K562 (cell line): Measurements from ENCODE around the gene POLR1B. TPM values are rescaled to one million over a fixed set of nuclear protein-coding genes. Genes with fewer than 3 reads are reported as not detected.

ENCODE experiments used
- ATAC-seq: fragments of 200-7000 bp; cut with Tn5 transposase; 3 replicates; pipeline ENCODE4 v1.9.1; 2020; ENCODE audit warnings: moderate library complexity
- BruUV-seq: library from RNA; stranded (reverse); fragments of 400-500 nt; replicated peaks from 2 replicates; lab custom pipeline; 2021; lab: Mats Ljungman, UMichigan
- CTCF ChIA-PET: fragments of 300-600 bp; formaldehyde crosslinking; extraction: SDS; loops from one replicate; lab custom pipeline; 2021; ENCODE audit warnings: low intra/inter-chr PET ratio; lab: Yijun Ruan, JAX
- POLR2A ChIA-PET: fragments of 300-600, 350-650 bp; sonication (Branson Sonifier 250); formaldehyde crosslinking; extraction: SDS; loops from one replicate; lab custom pipeline; 2021; ENCODE audit warnings: antibody characterized with exemption, inconsistent platforms; lab: Yijun Ruan, JAX
- DNase-seq, 4 experiments: peaks; one replicate each; pipeline versions ENCODE4 v3.0.0 to v3.0.0-alpha.2; 2011 to 2018; ENCODE audit warnings: low spot score in 3 of 4, mixed read lengths in 3 of 4; ENCODE audit errors: extremely low read depth in 1 of 4
- FAIRE-seq: peaks from 2 replicates; lab custom pipeline; 2011; peaks lifted over from hg19 to GRCh38; lab: Jason Lieb, UNC
- H2AFZ ChIP-seq: 2 replicates; pipeline ENCODE4 v1.6.0; 2011; ENCODE audit warnings: low read depth, low read length, control low read depth, inconsistent platforms
- H3K27ac ChIP-seq: fragments of 200-600 bp; 3 replicates; pipeline ENCODE4 v1.8.0; 2011; ENCODE audit warnings: low read depth, mild to moderate bottlenecking, control low read depth, inconsistent platforms, low read length, moderate library complexity, mixed read lengths; ENCODE audit errors: extremely low read depth
- H3K27me3 ChIP-seq, 2 experiments: fragments of 300-600 bp in 1 of 2; 2 replicates in 1 of 2; 3 replicates in 1 of 2; pipeline versions ENCODE4 v1.6.0 to v1.8.0; 2011; ENCODE audit warnings: inconsistent platforms in 2 of 2, low read length in 2 of 2, mild to moderate bottlenecking in 1 of 2, mixed read lengths in 1 of 2, moderate library complexity in 1 of 2; ENCODE audit not compliant: control insufficient read depth in 2 of 2, insufficient read depth in 2 of 2
- H3K36me3 ChIP-seq: fragments of 300-600 bp; 3 replicates; pipeline ENCODE4 v1.8.0; 2011; ENCODE audit warnings: mild to moderate bottlenecking, low read length, inconsistent platforms; ENCODE audit not compliant: control insufficient read depth, insufficient read depth
- H3K4me1 ChIP-seq, 2 experiments: fragments of 200-600 bp in 1 of 2; replicated peaks in 1 of 2; 2 replicates in 1 of 2; 3 replicates in 1 of 2; pipeline versions ENCODE4 v1.5.1 to v1.8.0; 2011; ENCODE audit warnings: inconsistent platforms in 2 of 2, low read length in 2 of 2, mild to moderate bottlenecking in 1 of 2, mixed read lengths in 1 of 2, moderate library complexity in 1 of 2; ENCODE audit not compliant: control insufficient read depth in 2 of 2, insufficient read depth in 2 of 2
- H3K4me2 ChIP-seq: 2 replicates; pipeline ENCODE4 v1.6.1; 2011; ENCODE audit warnings: low read length, control low read depth, inconsistent platforms, mixed read lengths; ENCODE audit not compliant: insufficient read depth
- H3K4me3 ChIP-seq: fragments of 200-600 bp; sonication (generic), shearing (Covaris generic); 2 replicates; pipeline ENCODE4 v1.5.1; 2016; ENCODE audit warnings: control low read depth, inconsistent platforms
- H3K79me2 ChIP-seq: fragments of 200-600 bp; 3 replicates; pipeline ENCODE4 v1.8.0; 2011; ENCODE audit warnings: low read length, inconsistent platforms; ENCODE audit not compliant: control insufficient read depth, insufficient read depth
- H3K9ac ChIP-seq, 2 experiments: 2 replicates each; pipeline versions ENCODE4 v1.6.0 to v1.6.1; 2011; ENCODE audit warnings: low read depth in 2 of 2, low read length in 2 of 2, control low read depth in 1 of 2, inconsistent platforms in 1 of 2, mild to moderate bottlenecking in 1 of 2, mixed read lengths in 1 of 2; ENCODE audit not compliant: insufficient read depth in 1 of 2
- H3K9me1 ChIP-seq: one replicate; pipeline ENCODE4 v1.6.0; 2011; ENCODE audit warnings: inconsistent platforms, mild to moderate bottlenecking, low read length, moderate library complexity; ENCODE audit not compliant: control insufficient read depth, insufficient read depth
- H3K9me3 ChIP-seq: replicated peaks from 2 replicates; pipeline ENCODE4 v1.5.1; 2011; ENCODE audit warnings: low read depth, low read length, inconsistent platforms; ENCODE audit not compliant: control insufficient read depth, insufficient read depth
- H4K20me1 ChIP-seq: replicated peaks from 2 replicates; pipeline ENCODE4 v1.6.1; 2011; ENCODE audit warnings: low read length, inconsistent platforms, mixed read lengths; ENCODE audit not compliant: control insufficient read depth, insufficient read depth
- BRF1 ChIP-seq: IDR thresholded peaks from 3 replicates; pipeline ENCODE4 v1.6.1; 2011; ENCODE audit warnings: borderline replicate concordance, mild to moderate bottlenecking; ENCODE audit not compliant: insufficient read length; ENCODE audit errors: extremely low read depth
- DLX4 ChIP-seq: fragments of 250-450 bp; sonication (Bioruptor Pico); IDR thresholded peaks from 2 replicates; pipeline ENCODE4 v1.6.1; 2021; ENCODE audit warnings: mild to moderate bottlenecking
- E2F3 ChIP-seq: fragments of 250-450 bp; sonication (Bioruptor Pico); IDR thresholded peaks from 2 replicates; pipeline ENCODE4 v1.4.0; 2020; ENCODE audit warnings: mild to moderate bottlenecking
- HEY1 ChIP-seq: fragments of 250-450 bp; sonication (Bioruptor Pico); IDR thresholded peaks from 2 replicates; pipeline ENCODE4 v1.5.0; 2020; ENCODE audit warnings: mild to moderate bottlenecking, moderate library complexity, borderline replicate concordance
- MAFK ChIP-seq: IDR thresholded peaks from 2 replicates; pipeline ENCODE4 v1.6.1; 2011; ENCODE audit warnings: low read length, improper control_type of control experiment
- MTA2 ChIP-seq: fragments of 450-650 bp; IDR thresholded peaks from 2 replicates; pipeline ENCODE4 v1.6.1; 2016; ENCODE audit warnings: low read depth
- PKNOX1 ChIP-seq: fragments of 450-650 bp; IDR thresholded peaks from 2 replicates; pipeline ENCODE4 v1.6.1; 2016
- POLR2AphosphoS2 ChIP-seq: IDR thresholded peaks from 2 replicates; pipeline ENCODE4 v1.6.1; 2012; ENCODE audit warnings: low read length, improper control_type of control experiment
- RERE ChIP-seq: sonication (generic); formaldehyde crosslinking; IDR thresholded peaks from 2 replicates; pipeline ENCODE4 v1.8.0; 2023; ENCODE audit warnings: missing genetic modification reagents, mild to moderate bottlenecking, borderline replicate concordance
- SP1 ChIP-seq: sonication (generic); formaldehyde crosslinking; IDR thresholded peaks from 2 replicates; pipeline ENCODE4 v1.8.1; 2022; ENCODE audit warnings: mild to moderate bottlenecking, missing genetic modification reagents
- SRF ChIP-seq, 2 experiments: fragments of 250-450, 450-650 bp in 1 of 2; sonication (Bioruptor Pico) in 1 of 2; sonication (generic) in 1 of 2; formaldehyde crosslinking; IDR thresholded peaks; 2 replicates each; pipeline versions ENCODE4 v1.5.0 to v1.5.1; 2020 to 2022; ENCODE audit warnings: mild to moderate bottlenecking in 1 of 2, missing genetic modification reagents in 1 of 2
- TCF3 ChIP-seq: sonication (generic); formaldehyde crosslinking; IDR thresholded peaks from 2 replicates; pipeline ENCODE4 v1.4.0; 2020; ENCODE audit warnings: mild to moderate bottlenecking, missing genetic modification reagents
- TFE3 ChIP-seq: fragments of 450-650 bp; formaldehyde crosslinking; IDR thresholded peaks from 2 replicates; pipeline ENCODE4 v1.4.0; 2020; ENCODE audit warnings: mild to moderate bottlenecking, mixed read lengths
- ZNF785 ChIP-seq: fragments of 250-450 bp; sonication (Bioruptor Pico); IDR thresholded peaks from 2 replicates; pipeline ENCODE4 v1.4.0; 2020; ENCODE audit warnings: mild to moderate bottlenecking
- ZSCAN29 ChIP-seq: fragments of 450-650 bp; IDR thresholded peaks from 2 replicates; pipeline ENCODE4 v1.6.1; 2017
- WGBS: fragments of 100-300 bp; shearing (Covaris generic); methylation state at CpG from one replicate; pipeline ENCODE4 v1.1.6; 2016; ENCODE audit warnings: low coverage, mixed read lengths; ENCODE audit not compliant: insufficient coverage; ENCODE audit errors: missing lambda C conversion rate; 5-methylcytosine and 5-hydroxymethylcytosine counted together
- in situ Hi-C: fragments of 300-500 bp; cut with MboI; formaldehyde crosslinking; loops from 4 replicates; pipeline ENCODE4 v1.15.0; 2018; ENCODE audit warnings: inconsistent platforms, mixed read lengths
- intact Hi-C: fragments of 100-400 bp; cut with micrococcal nuclease; formaldehyde crosslinking; loops from 2 replicates; pipeline ENCODE4 v1.14.2; 2022
- polyA plus RNA-seq, 8 experiments: library from polyadenylated mRNA; depleted of rRNA in 4 of 8; stranded (reverse) in 5 of 8; unstranded in 3 of 8; fragments of >200 nt; fragmentation: Nextera tagmentation in 2 of 8; fragmentation: Illumina TruSeq in 1 of 8; extraction: Ambion mirVana in 2 of 8; extraction: Trizol in 1 of 8; gene quantifications; 2 replicates each; pipeline versions ENCODE4 v1.2.1 to v1.2.3, GENCODE V29; 2011 to 2014; ENCODE audit warnings: inconsistent platforms in 1 of 8, missing spikeins in 1 of 8
- total RNA-seq, 7 experiments: library from RNA; depleted of rRNA in 6 of 7; stranded (reverse); fragments of >200 nt in 6 of 7; fragmentation: Illumina TruSeq in 2 of 7; extraction: Trizol in 2 of 7; gene quantifications; 2 replicates each; pipeline versions ENCODE4 v1.2.1 to v1.2.3, GENCODE V29; 2011 to 2021; ENCODE audit warnings: low replicate concordance in 1 of 7

The POLR1B gene
- total and polyA plus RNA-seq, 9 of the 15 experiments (the other 6 are each of a cell fraction or from before 2014, with no cell fraction given) = 19.8 to 55.1 (median 40.2) TPM

GRCh38 chr2:112591413-112591812 lies 49.1 kb downstream of the POLR1B start:
- ATAC-seq (no peak), DNase-seq (no peak), FAIRE-seq (no peak)
- no peaks in the 10 kb centered on the region for H3K9me1 ChIP-seq
- no peaks in the 10 kb centered on the region for H4K20me1 ChIP-seq
- no peak overlapping the region for H2AFZ ChIP-seq
- H3K79me2 ChIP-seq = no peaks in the 10 kb centered on the region
- no peak overlapping the region for H3K9ac ChIP-seq
- POLR2A ChIA-PET = interaction anchor here (1.3 kb wide), 1 partner anchor 9 kb away, joined by 4 read pairs; no protein-coding TSS in a partner anchor
- BruUV-seq = no TSS peak
- H3K9me3 ChIP-seq = no peaks in the 10 kb centered on the region
- H3K27me3 ChIP-seq = no peaks in the 10 kb centered on the region
- H3K4me1 ChIP-seq = no peaks in the 10 kb centered on the region; a peak in 1 of 5 replicates
- TF ChIP-seq RERE (CRISPR knock-in tag) = no peak
- TF ChIP-seq ZNF785 = no peak
- no peak for TF ChIP-seq E2F3 (CRISPR knock-in tag)
- TF ChIP-seq PKNOX1 = no peak
- TF ChIP-seq SRF (CRISPR knock-in tag; IDR thresholded peaks at IDR 0.05) = no peak
- no peak for TF ChIP-seq BRF1
- no peak for TF ChIP-seq TFE3 (CRISPR knock-in tag)
- no peak for TF ChIP-seq DLX4 (CRISPR knock-in tag)
- TF ChIP-seq POLR2AphosphoS2 = no peak
- no peak for TF ChIP-seq MTA2
- no peak for TF ChIP-seq HEY1 (CRISPR knock-in tag)
- no peak for TF ChIP-seq ZSCAN29
- TF ChIP-seq SP1 = no peak
- no peak for TF ChIP-seq MAFK
- no peak for TF ChIP-seq TCF3 (CRISPR knock-in tag)
- TF ChIP-seq, all 486 proteins: peak for 0
- CTCF ChIA-PET = no interaction called here
- in situ Hi-C loops = no loop called here
- H3K36me3 ChIP-seq = peaks cover 21% of the 10 kb centered on the region; the same call in 2 of the 3 replicates
- no peak overlapping the region for H3K27ac ChIP-seq
- 57% methylated on average over 5 of the region's 5 CpGs for WGBS
- no peak overlapping the region for H3K4me3 ChIP-seq
- H3K4me2 ChIP-seq = no peak overlapping the region
- intact Hi-C loops = no loop called here
